NCI-H128 (cell line): Measurements from ENCODE around the gene SALL3.
A peak's percentile ranks its signal among the peaks of the same experiment; 100 is the strongest.

ENCODE experiments used
- DNase-seq: peaks from one replicate; lab custom pipeline; 2025; ENCODE audit not compliant: unreplicated experiment; lab: John Stamatoyannopoulos, UW

Gene SALL3

GRCh38 chr18:78980279-78980771, 707 bp downstream of the SALL3 start:
- DNase-seq, result no peak

DNA sequence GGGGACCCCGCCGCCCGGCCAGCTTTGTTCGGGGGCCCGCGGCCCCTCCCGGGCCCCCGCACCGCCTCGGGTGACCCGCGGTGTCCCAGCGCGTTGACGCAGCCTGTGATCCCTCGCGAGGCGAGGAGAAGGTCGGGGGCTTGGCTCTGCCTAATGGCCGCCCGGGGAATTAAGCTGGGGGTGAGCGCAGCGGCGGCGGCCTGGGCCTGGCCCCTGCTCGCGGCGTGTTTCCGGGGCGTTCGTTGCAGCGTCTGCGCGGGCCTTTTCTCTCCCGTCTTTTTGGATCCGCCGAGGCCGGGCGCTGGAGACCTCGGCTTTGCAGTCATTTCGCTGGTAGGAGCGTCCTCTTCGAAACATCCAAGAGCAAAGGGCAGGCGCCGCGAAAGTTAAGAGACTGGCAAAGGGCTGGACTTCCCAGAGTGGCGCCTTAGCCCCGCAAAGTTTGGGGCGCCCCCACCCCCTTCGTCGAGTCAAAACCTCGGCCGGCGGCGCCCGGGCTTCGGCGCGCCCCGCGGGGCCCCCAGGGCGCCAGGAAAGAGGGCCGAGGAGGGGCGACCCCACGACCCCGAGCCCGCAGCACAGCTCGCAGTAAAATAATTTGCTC, 1.3 kb downstream of the SALL3 start:
- DNase-seq, result no peak

GRCh38 chr18:78981394-78981831, 1.8 kb downstream of the SALL3 start:
- DNase-seq, result no peak

DNA sequence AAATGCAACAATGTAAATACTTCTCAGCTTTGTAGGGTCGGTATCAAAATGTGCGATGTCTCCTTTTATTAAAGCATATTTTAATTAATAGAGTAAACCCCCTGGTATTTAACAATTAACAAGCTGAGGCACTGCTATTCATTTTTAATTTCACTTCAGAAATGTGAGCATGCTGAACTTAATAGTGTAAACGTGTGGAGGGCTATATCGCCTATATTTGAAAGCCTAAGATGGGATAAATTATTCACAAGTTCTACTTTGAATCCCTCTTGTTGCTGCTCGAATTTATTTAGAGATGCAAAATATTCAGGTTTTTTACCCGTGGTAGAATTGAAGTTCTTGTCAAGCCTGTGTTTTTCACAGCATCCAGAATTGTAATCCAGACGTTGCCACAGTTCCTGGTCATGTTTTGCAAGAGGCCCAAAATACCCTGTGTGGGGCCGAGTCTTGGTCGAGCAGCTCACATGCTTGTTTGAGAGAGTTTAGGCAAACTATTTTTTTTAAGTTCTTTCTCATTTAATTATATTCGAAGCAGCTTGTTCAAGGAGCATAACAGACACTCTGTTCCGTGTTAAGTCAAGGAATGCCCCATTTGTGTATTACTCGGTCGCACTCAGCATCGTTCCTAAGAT, 2.5 kb downstream of the SALL3 start:
- no peak for DNase-seq

GRCh38 chr18:78983512-78983911, 3.9 kb downstream of the SALL3 start:
- no peak for DNase-seq

DNA sequence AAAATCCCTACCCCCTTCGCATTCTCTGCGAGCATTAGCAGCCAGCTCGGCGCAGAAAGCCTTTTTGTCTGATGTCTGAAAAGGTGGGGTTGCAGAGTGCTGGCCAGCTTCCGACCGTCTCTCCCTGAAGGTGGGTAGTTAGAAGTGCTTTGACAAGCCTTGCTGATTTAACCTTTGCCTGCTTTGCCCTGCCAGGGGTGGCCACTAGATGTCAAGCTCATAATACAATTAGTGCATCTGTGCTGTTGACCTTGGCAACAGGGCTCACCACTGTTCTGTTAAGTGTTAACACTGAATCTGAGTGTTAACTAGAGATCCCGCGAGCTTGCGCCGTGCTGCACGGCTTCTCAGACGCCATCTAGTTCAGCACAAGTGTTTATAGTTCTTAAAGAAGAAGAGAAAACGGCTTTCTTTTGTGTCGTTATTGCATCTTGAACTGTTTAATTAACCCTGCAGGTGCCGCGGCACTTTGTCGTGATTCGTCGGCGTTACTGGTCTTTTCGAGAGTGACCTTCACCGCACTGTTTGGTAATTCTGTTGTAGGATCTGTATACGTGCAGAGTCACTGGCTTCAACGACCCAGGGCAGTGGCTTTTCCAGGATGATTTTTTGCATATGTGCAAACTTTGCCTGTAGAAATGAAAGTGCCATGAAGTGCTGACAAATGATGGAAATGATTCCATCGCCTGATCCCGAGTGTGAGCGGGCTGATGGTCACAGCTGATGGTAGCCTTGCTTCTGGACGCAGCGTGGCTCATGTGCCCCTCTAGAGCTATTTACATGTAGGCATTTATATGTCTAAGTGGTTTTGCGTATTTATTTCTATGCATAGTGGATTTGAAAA, 5.5 kb downstream of the SALL3 start:
- peak; percentile 45 for DNase-seq

DNA sequence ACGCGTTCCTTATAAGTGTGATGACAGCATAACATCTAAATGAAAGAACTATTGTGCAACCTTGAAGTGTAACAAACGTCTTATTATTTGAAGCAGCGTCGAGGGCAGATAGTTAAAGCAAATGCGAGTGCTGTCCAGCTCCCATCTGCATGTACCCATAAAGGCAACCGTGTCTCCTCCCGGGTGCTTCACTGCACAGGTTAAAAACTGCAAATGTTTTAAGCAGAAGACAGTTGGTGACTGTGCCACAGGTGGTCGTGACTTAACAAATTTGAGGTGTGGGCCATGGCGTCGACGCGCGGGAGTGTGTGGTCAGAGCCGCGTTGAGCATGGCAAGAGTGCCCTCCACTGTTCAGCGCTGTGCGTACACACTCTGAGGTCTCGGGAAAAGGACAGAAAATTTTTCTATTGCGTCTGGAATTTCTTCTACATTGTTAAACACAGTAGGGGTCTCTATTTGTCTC, 6.4 kb downstream of the SALL3 start:
- peak; percentile 77 for DNase-seq

- no peak for DNase-seq
Observed at GRCh38 chr18:78991446-78991845, 11.8 kb downstream of the SALL3 start.

DNA sequence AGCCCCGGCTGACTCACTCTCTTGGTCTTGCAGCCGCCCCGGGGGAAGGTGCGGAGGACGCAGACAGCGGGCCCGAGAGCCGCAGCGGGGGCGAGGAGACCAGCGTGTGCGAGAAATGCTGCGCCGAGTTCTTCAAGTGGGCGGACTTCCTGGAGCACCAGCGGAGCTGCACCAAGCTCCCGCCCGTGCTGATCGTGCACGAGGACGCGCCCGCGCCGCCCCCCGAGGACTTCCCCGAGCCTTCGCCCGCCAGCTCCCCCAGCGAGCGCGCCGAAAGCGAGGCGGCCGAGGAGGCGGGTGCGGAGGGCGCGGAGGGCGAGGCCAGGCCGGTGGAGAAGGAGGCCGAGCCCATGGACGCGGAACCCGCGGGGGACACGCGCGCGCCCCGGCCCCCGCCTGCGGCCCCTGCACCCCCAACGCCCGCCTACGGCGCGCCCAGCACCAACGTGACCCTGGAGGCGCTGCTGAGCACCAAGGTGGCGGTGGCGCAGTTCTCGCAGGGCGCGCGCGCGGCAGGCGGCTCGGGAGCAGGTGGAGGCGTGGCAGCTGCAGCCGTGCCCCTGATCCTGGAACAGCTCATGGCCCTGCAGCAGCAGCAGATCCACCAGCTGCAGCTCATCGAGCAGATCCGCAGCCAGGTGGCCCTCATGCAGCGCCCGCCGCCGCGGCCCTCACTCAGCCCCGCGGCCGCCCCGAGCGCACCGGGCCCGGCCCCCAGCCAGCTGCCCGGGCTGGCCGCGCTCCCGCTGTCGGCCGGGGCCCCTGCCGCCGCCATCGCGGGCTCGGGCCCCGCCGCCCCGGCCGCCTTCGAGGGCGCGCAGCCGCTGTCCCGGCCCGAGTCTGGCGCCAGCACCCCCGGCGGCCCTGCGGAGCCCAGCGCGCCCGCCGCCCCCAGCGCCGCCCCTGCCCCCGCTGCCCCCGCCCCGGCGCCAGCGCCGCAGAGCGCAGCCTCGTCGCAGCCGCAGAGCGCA, 12.7 kb downstream of the SALL3 start:
- no peak for DNase-seq

- no peak for DNase-seq
Observed at GRCh38 chr18:78993014-78993926, 13.7 kb downstream of the SALL3 start.

- no peak for DNase-seq
Observed at GRCh38 chr18:78994000-78994399, 14.4 kb downstream of the SALL3 start.

DNA sequence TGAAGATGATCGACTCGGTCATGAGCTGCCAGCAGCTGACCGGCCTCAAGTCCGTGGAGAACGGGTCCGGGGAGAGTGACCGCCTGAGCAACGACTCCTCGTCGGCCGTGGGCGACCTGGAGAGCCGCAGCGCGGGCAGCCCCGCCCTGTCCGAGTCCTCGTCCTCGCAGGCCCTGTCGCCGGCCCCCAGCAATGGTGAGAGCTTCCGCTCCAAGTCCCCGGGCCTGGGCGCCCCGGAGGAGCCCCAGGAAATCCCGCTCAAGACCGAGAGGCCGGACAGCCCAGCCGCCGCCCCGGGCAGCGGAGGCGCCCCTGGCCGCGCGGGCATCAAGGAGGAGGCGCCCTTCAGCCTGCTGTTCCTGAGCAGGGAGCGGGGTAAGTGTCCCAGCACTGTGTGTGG, 14.9 kb downstream of the SALL3 start:
- DNase-seq, result no peak

GRCh38 chr18:78994977-78995582, 15.5 kb downstream of the SALL3 start:
- DNase-seq, result no peak

DNA sequence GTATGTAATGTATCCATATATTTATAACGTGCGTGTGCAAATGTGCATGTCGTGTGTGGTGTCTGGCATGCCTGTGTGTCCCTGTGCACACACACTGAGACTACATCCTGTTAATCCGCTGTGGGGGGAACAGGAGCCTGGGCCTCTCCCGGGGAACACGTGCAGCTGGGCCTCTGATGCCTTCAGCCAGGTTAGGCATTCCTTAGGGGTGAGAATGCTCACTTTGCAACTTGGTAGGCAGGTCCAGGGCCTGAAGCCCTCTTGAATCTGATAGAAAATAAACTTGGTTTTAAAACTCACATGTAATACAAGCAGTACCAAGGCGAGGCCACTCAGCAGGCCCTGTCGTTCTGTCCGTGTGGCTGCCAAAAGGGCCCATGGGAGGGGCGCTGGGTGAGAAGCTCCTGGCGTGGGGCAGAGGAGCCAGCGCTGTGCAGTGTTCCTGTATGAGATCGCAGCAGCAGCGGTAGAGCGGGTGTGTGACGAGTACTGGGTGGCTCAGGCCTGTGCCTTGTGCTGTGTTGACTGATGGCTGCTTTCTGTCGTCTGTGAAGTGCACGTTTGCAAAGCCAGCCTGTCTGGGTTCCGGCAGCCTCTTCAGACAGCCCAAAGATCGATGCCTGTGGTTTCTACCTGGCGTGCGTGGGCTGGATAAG, 16.2 kb downstream of the SALL3 start:
- DNase-seq, result no peak

- DNase-seq, result no peak
Observed at GRCh38 chr18:78996741-78997490, 17.3 kb downstream of the SALL3 start.

DNA sequence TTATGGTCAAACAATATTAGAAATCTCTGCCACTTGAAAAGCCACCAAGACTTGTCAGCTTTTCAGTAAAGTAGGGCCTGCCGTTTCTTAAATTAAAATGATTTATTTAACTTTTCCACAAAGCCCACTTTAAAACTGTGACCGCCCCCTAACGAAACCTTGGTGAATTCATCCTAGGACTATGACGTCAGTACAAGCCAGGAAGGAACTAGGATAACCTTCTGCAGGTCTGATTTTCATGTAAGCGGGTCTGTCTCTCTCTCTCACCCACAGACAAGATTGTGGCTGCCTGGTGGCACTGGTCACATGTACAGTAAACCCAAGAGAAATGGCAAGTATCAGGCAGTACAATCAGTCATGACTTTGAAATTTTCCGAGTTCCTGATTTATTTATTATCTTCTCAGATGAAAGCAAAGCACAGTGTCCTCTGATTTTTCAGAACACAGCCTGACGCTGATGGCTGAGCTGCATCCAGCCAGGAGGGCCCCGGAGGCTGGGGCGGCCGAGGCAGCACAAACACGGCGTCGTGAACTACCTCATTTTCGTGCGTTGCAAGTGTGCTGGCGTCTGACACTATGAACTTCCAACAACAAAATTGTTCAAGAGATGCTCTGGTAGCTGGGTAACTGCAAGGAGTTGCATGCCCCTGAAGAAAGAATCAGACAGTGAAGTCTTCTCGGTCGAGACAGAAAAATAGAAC, 18.9 kb downstream of the SALL3 start:
- no peak for DNase-seq

DNA sequence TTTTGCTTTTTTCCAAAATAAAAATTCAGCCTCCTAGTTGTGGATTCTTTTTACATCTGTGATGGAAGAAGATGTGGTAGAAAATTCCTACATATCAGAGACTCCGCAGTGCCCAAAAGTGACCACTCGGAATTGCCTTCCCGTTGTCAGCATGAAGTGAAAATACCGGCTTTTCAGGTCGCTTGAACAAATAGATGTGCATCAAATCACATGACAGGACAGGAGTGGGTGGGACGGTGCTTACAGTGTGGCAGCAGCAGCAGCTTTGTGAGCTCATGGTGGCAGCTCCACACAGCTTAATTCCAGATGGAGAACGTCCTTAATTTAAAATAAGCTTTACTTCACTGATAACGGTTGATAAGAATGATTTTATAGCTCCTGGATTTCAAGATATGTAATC, 20.3 kb downstream of the SALL3 start:
- DNase-seq, result no peak
